GM21390 (cell line): ENCODE data around the gene ZCCHC24.

Source experiments
- ATAC-seq: cut with Tn5 transposase; IDR thresholded peaks from one replicate; pipeline ENCODE4 v1.9.1; 2021; ENCODE audit not compliant: unreplicated experiment

Gene ZCCHC24

GRCh38 chr10:79445161-79445976 is at the start of gene ZCCHC24:
Gene ZCCHC24 (minus strand): TSS chr10:79445624. CDS start chr10:79445440, 184 bp downstream.
- peak; percentile 96 for ATAC-seq

GRCh38 chr10:79493806-79494205 is 48.4 kb upstream of the ZCCHC24 start:
- no peak for ATAC-seq

- ATAC-seq: no peak
Measured at GRCh38 chr10:79492839-79493238, 47.4 kb upstream of the ZCCHC24 start.

- ATAC-seq: no peak
Measured at GRCh38 chr10:79492256-79492655, 46.8 kb upstream of the ZCCHC24 start.

DNA sequence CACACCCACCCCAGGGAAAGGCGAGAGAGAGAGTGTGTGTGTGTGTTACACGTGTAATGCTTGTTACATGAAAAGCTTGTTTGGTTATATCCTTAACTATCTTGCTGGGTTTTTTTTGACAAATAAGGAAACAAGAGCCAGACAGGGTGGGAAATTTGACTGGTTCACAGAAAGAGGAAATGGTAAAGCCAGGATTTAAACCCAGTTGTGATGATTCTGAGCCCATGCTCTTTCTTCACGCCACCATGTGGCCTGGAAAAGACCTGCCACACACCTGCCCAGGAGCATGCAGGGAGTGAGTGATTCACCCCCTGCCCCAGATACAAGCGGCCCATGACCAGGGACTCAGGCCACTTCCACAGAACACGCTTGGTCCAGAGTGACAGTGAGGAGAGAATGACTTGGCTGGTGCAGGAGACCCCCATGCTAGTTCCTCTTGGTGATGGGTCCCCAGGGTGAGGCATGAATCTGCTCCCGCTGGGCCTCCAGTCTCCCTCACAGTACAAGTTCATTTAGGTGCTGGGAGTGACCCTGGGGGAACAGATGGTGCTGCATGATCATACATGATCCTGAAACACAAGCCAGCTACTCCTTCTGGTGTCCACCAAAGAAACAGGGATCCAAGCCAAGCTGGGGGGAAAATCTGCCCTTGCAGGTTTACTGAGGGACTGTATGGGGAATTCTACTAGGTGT is 45.9 kb upstream of the ZCCHC24 start:
- ATAC-seq: no peak

DNA sequence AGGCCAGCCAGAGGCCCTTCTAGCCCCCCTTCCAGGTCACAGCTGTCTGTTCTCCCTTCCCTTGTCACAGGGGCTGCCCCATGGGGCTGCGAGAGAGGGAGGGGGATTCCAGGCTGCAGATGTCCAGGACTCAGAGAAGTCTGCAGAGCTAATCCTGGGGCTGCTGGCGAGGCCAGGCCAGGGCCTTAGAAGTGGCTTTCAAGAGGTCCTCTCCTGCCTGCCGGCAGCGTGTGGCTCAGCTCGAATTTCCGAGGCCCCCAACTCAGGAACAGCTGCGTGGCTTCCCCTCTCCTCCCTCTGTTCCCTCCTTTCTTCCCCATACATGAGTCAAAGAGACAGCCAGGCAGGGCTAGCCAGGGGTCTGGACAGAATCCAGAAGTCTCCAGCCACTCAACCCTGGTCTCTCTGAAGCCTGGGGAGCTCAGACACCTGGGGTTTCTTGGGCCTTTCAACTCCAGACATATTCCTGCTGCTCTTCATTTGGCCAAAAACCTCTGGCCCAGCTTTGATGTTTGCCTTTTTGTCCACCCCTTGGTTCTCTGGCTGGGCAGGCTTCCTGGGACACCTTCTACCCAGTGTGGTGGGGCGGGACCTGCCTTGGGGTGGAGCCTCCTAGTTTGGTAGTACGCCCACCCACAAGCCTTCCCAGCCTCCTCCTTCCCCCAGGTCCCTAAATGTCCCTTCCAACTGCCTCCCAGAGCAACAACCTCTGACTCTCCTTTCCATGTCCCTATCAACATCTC is 45.1 kb upstream of the ZCCHC24 start:
- no peak for ATAC-seq

GRCh38 chr10:79488870-79489269 is 43.4 kb upstream of the ZCCHC24 start:
- ATAC-seq: no peak

DNA sequence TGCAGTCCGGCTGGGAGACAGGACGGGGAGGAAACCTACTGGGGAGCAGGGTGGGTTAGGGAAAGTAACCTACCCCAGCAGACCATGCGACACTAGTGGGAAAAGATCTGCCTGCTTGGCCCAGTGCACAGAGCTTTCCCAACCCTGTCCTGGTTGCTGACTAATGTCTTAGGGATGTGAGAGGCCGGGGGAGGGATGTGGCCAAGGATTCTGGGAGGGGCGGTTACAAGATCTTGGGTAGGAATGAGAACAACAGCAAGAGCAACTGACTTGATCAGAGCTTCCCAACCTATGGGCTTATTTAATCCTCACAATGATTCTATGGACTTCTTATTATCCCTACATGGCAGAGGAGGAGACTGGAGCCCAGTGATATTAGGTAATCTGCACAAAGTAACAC is 42.9 kb upstream of the ZCCHC24 start:
- no peak for ATAC-seq

DNA sequence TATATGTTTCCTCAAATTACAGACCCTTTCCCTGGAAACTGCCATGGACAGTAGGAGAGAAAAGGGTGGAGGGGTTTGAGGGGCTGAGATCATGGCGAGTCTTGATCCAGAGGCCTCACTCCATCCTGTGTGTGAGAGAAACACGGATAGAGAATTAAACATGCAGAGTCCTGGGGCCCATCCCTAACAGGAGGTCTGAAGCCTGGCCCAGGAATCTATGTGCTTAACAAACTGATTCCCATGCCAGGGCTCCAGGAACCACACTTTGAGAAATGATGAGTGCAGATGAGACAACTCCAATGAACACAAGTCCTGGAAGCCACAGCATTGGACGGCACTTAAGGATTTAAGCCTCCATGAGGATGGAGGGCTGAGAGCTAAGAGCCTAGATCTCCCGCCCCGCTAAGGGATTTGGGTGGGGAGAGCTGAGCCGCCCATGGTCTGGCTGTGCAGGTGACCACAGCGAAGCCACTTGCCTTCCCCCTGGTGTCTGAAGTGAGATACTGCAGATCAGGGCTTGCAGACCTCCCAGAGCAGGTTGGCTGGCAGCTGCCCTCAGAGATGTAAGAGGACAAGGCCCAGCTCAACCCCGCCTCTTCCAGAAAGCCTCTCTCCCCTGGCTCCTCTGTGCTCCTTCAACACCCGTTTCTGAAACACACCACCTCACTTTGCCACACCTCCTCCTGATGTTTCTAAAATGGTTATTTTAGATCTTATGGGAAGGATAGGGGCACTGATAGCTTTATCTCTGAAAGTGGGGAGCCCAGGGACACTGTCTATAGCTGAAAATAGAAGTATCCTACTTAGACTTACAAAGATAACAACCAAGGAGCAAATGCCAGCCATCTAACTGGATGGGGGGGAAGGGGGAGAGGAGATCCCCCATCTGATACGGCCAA is 42.1 kb upstream of the ZCCHC24 start:
- ATAC-seq: peak; percentile 83

- no peak for ATAC-seq
Measured at GRCh38 chr10:79484476-79484875, 39.1 kb upstream of the ZCCHC24 start.

GRCh38 chr10:79483948-79484347 is 38.5 kb upstream of the ZCCHC24 start:
- no peak for ATAC-seq

DNA sequence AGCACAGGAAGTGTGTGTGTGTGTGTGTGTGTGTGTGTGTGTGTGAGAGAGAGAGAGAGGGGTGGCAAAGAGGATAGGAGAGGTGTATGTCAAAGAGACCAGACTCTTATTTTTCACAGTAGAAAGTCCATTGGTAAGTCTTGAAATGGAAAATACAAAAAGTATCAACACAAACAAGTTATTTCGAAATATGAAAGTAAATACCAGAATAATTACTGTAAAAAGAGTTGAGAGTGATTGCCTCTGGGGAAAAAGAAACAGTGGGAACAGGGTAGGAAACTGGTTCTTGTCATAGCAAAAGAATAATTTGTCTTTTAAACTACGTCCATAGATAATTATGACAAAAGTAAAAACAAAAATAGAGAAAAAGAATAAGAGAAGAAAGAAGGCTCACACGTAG is 37.9 kb upstream of the ZCCHC24 start:
- ATAC-seq: no peak

GRCh38 chr10:79482741-79483140 is 37.3 kb upstream of the ZCCHC24 start:
- ATAC-seq: no peak

DNA sequence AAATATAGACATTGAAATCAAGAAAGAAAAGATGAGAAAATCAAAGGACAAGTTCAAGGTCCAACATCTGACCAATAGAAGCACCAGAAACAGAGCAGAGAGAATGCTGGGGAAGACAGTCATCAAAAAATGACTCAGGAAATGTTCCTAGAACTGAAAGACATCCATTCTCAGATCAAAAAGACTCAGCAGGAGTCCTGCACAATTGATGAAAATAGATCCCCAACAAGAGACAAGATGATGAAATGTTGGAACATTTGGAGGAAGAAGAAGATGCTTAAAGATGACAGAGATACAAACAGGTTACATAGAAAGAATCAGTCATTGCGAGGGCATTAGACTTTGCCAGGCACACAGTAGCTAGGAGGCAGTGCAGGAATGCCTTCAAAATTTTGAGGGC is 36.9 kb upstream of the ZCCHC24 start:
- no peak for ATAC-seq

GRCh38 chr10:79479283-79479909 is 34.0 kb upstream of the ZCCHC24 start:
- no peak for ATAC-seq

DNA sequence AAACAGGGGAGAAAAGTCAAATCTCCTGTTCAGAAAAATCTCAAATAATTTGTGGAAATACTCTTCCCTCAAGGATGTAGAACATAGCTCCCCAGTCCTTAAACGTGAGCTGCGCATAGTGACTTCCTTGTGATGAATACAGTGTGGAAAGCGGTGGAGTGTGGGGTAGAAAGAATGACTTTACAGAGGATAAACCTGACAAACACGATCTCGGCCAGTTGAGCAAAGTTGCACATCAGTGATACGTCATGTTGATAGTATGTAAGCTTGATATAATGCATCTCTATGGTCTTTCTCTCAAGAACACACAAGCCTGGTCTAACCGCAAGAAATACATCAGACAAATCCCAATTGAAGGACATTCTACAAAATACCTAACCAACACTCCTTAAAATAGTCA is 32.0 kb upstream of the ZCCHC24 start:
- ATAC-seq: no peak

DNA sequence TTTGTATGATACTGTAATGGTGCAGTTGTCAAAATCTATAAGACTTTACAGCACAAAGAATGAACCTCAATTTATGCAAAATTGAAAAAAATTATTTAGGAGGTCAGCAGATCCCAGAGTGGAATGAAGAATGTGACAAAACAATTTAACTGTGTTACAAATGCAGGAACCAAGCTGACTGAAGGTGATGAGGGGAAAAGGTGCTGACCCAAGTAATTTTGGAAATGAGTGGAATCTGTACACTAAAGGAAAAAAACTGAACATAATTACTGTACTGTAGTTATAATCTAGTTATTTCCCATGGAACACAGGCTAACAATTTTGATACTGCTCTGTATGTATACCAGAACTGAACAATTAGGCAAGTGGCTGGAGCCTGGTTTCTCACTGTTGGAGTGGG is 31.2 kb upstream of the ZCCHC24 start:
- no peak for ATAC-seq

- no peak for ATAC-seq
Measured at GRCh38 chr10:79475877-79476276, 30.5 kb upstream of the ZCCHC24 start.

DNA sequence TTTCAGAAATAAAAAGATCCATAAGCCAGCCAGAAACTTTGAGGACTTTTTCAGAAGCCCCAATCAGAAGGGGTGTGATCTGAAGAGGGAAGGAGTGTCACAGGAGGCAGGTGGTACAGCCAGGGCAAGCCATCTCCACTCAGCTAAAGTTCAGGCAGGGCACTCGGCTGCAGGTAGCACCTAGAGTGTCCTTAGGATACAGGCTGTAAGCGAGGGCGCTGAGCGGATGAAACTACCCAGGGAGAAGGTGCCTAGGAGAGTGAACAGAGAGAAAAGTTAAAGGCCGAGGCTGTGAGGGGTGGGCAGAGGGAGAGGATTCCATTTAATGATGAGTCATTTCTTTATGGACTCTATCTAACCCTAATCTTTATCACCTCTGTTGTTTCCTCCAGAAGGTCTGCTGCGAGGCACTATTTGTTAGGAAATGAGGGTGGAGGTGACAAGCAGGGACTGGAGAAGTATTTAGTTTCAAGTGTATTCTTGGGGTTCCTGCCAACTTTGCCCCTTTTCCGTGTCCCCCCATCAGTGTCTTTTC is 29.8 kb upstream of the ZCCHC24 start:
- no peak for ATAC-seq

GRCh38 chr10:79473496-79474095 is 28.2 kb upstream of the ZCCHC24 start:
- no peak for ATAC-seq
